H9 (cell line): ENCODE data around the gene FERMT1. TPM values are rescaled to one million over a fixed set of nuclear protein-coding genes. Genes with fewer than 3 reads are reported as not detected.

Source experiments
- DNase-seq: peaks from one replicate; pipeline ENCODE4 v3.0.0-alpha.2; 2017
- H2AFZ ChIP-seq: one replicate; pipeline ENCODE4 v1.6.1; 2013; ENCODE audit warnings: mild to moderate bottlenecking, low read length, control low read depth, moderate library complexity
- H2AK5ac ChIP-seq: 2 replicates; pipeline ENCODE4 v1.6.1; 2013; ENCODE audit warnings: low read length, control low read depth, mixed read lengths; ENCODE audit not compliant: insufficient read length
- H2BK120ac ChIP-seq: one replicate; pipeline ENCODE4 v1.6.1; 2013; ENCODE audit warnings: low read depth, mild to moderate bottlenecking, low read length, control low read depth, inconsistent platforms; ENCODE audit not compliant: poor library complexity, severe bottlenecking
- H2BK12ac ChIP-seq: 2 replicates; pipeline ENCODE4 v1.6.1; 2013; ENCODE audit warnings: low read length, control low read depth, mixed read lengths, low read depth; ENCODE audit not compliant: insufficient read length
- H2BK15ac ChIP-seq: 2 replicates; pipeline ENCODE4 v1.6.1; 2013; ENCODE audit warnings: low read depth, low read length, control low read depth
- H2BK20ac ChIP-seq: one replicate; pipeline ENCODE4 v1.6.1; 2013; ENCODE audit warnings: low read depth, mild to moderate bottlenecking, low read length, control low read depth, inconsistent platforms; ENCODE audit not compliant: poor library complexity, severe bottlenecking
- H2BK5ac ChIP-seq: 2 replicates; pipeline ENCODE4 v1.6.1; 2013; ENCODE audit warnings: low read length, control low read depth, mixed read lengths; ENCODE audit not compliant: insufficient read length
- H3K14ac ChIP-seq: 2 replicates; pipeline ENCODE4 v1.6.1; 2013; ENCODE audit warnings: low read length, control low read depth; ENCODE audit not compliant: insufficient read depth
- H3K18ac ChIP-seq: 2 replicates; pipeline ENCODE4 v1.6.1; 2013; ENCODE audit warnings: low read depth, mild to moderate bottlenecking, mixed read lengths, low read length, control low read depth; ENCODE audit not compliant: insufficient read length
- H3K23ac ChIP-seq: 2 replicates; pipeline ENCODE4 v1.6.1; 2013; ENCODE audit warnings: low read length, control low read depth, mixed read lengths, low read depth; ENCODE audit not compliant: insufficient read length
- H3K23me2 ChIP-seq: 2 replicates; pipeline ENCODE4 v1.6.1; 2013; ENCODE audit warnings: low read depth, mild to moderate bottlenecking, mixed read lengths, low read length, control low read depth; ENCODE audit not compliant: insufficient read length, poor library complexity, severe bottlenecking
- H3K27ac ChIP-seq: 2 replicates; pipeline ENCODE4 v1.5.1; 2013; ENCODE audit warnings: low read length, control low read depth, mixed read lengths, low read depth; ENCODE audit not compliant: insufficient read length
- H3K27me3 ChIP-seq: 2 replicates; pipeline ENCODE4 v1.6.1; 2013; ENCODE audit warnings: low read length, control low read depth, inconsistent platforms; ENCODE audit not compliant: insufficient read depth
- H3K4ac ChIP-seq: 2 replicates; pipeline ENCODE4 v1.6.1; 2013; ENCODE audit warnings: low read depth, mild to moderate bottlenecking, control low read depth, inconsistent platforms, low read length, moderate library complexity
- H3K4me1 ChIP-seq: 2 replicates; pipeline ENCODE4 v1.6.1; 2013; ENCODE audit warnings: low read length, control low read depth, inconsistent platforms; ENCODE audit not compliant: insufficient read depth
- H3K4me2 ChIP-seq: 2 replicates; pipeline ENCODE4 v1.6.1; 2013; ENCODE audit warnings: low read length, control low read depth, mixed read lengths; ENCODE audit not compliant: insufficient read length, insufficient read depth
- H3K56ac ChIP-seq: 2 replicates; pipeline ENCODE4 v1.6.1; 2013; ENCODE audit warnings: low read depth, mild to moderate bottlenecking, mixed read lengths, low read length, control low read depth; ENCODE audit not compliant: insufficient read length
- H3K79me1 ChIP-seq: 2 replicates; pipeline ENCODE4 v1.6.1; 2013; ENCODE audit warnings: low read depth, mild to moderate bottlenecking, moderate library complexity, low read length, control low read depth, inconsistent platforms; ENCODE audit not compliant: insufficient read depth, poor library complexity, severe bottlenecking
- H3K79me2 ChIP-seq: 2 replicates; pipeline ENCODE4 v1.6.1; 2013; ENCODE audit warnings: low read length, control low read depth, inconsistent platforms; ENCODE audit not compliant: insufficient read depth
- H3K9ac ChIP-seq: 2 replicates; pipeline ENCODE4 v1.6.1; 2013; ENCODE audit warnings: low read length, control low read depth, mixed read lengths; ENCODE audit not compliant: insufficient read length; ENCODE audit errors: extremely low read depth
- H3K9me3 ChIP-seq: one replicate; pipeline ENCODE4 v1.6.1; 2013; ENCODE audit warnings: low read depth, low read length, inconsistent platforms; ENCODE audit not compliant: control insufficient read depth
- H3T11ph ChIP-seq: one replicate; pipeline ENCODE4 v1.6.1; 2013; ENCODE audit warnings: mild to moderate bottlenecking, low read length, control low read depth, inconsistent platforms
- H4K20me1 ChIP-seq: one replicate; pipeline ENCODE4 v1.6.1; 2013; ENCODE audit not compliant: control insufficient read depth, insufficient read length, insufficient read depth
- H4K5ac ChIP-seq: 2 replicates; pipeline ENCODE4 v1.6.1; 2013; ENCODE audit warnings: low read depth, mild to moderate bottlenecking, mixed read lengths, low read length, control low read depth; ENCODE audit not compliant: insufficient read length
- H4K8ac ChIP-seq: replicated peaks from 2 replicates; pipeline ENCODE4 v1.6.1; 2013; ENCODE audit warnings: low read length, control low read depth, mixed read lengths, low read depth; ENCODE audit not compliant: insufficient read length
- H4K91ac ChIP-seq: 2 replicates; pipeline ENCODE4 v1.6.1; 2013; ENCODE audit warnings: low read depth, mild to moderate bottlenecking, moderate library complexity, mixed read lengths, low read length, control low read depth; ENCODE audit not compliant: insufficient read length
- H3K27ac Mint-ChIP-seq, 3 experiments: 2 replicates in 2 of 3; 3 replicates in 1 of 3; pipeline ENCODE4 v1.8.0; 2020 to 2021; ENCODE audit warnings: mixed read lengths in 3 of 3, mild to moderate bottlenecking in 1 of 3, moderate library complexity in 1 of 3
- H3K27me3 Mint-ChIP-seq: 2 replicates; pipeline ENCODE4 v1.8.0; 2021; ENCODE audit warnings: low read depth, mild to moderate bottlenecking, moderate library complexity, mixed read lengths
- H3K36me3 Mint-ChIP-seq, 3 experiments: 2 replicates in 2 of 3; 3 replicates in 1 of 3; pipeline ENCODE4 v1.8.0; 2020 to 2021; ENCODE audit warnings: low read depth in 3 of 3, mixed read lengths in 3 of 3; ENCODE audit not compliant: insufficient read depth in 1 of 3
- H3K4me1 Mint-ChIP-seq, 2 experiments: 2 replicates each; pipeline ENCODE4 v1.8.0; 2020; ENCODE audit warnings: mixed read lengths in 2 of 2
- H3K4me3 Mint-ChIP-seq, 2 experiments: 2 replicates in 1 of 2; 3 replicates in 1 of 2; pipeline ENCODE4 v1.8.0; 2020 to 2021; ENCODE audit warnings: mild to moderate bottlenecking in 2 of 2, mixed read lengths in 2 of 2, moderate library complexity in 1 of 2
- H3K9me3 Mint-ChIP-seq, 2 experiments: 2 replicates in 1 of 2; 3 replicates in 1 of 2; pipeline ENCODE4 v1.8.0; 2020; ENCODE audit warnings: mild to moderate bottlenecking in 2 of 2, mixed read lengths in 2 of 2, moderate library complexity in 1 of 2
- WGBS: extraction: QIAGEN DNeasy Blood & Tissue Kit; methylation state at CpG from one replicate; pipeline ENCODE4 v1.1.7; 2013; ENCODE audit warnings: missing lambda C conversion rate, low lambda C conversion rate, mixed read lengths; ENCODE audit not compliant: insufficient read length; ENCODE audit errors: extremely low coverage; 5-methylcytosine and 5-hydroxymethylcytosine counted together
- total RNA-seq: library from RNA; stranded (reverse); gene quantifications from 2 replicates; pipeline ENCODE4 v1.2.1, GENCODE V29; 2021
- TF ChIP-seq, protein P1 (sequence below): fragments of 200-600 bp; sonication (generic); conservative IDR thresholded peaks from 3 replicates; pipeline ENCODE4 v1.8.0; 2021; ENCODE audit warnings: antibody characterized with exemption, mild to moderate bottlenecking

FERMT1 gene
- total RNA-seq, 1 experiment from 2014 or later = 9.6 TPM

DNA sequence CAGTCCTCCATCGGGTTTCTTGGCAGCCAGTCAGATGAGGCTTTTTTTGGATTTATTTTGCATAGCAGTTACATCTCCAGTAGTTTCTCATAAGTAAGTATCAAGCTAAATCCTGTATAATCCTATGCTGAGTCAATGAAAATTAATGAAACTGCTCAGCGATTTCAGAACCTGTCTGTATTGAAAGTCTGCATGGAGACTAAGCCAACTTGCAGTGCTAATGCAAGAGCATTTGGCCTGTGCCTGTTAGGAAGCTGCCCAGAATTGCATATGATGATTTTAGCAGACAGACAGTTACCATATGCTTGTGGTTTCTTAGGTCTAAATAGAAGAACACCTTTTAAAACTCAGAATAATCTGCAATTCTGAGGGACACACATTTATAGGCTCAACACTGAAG is 43.8 kb downstream of the FERMT1 start:
- H3K9me3 ChIP-seq = no peaks in the 10 kb centered on the region
- TF ChIP-seq, protein P1, sequence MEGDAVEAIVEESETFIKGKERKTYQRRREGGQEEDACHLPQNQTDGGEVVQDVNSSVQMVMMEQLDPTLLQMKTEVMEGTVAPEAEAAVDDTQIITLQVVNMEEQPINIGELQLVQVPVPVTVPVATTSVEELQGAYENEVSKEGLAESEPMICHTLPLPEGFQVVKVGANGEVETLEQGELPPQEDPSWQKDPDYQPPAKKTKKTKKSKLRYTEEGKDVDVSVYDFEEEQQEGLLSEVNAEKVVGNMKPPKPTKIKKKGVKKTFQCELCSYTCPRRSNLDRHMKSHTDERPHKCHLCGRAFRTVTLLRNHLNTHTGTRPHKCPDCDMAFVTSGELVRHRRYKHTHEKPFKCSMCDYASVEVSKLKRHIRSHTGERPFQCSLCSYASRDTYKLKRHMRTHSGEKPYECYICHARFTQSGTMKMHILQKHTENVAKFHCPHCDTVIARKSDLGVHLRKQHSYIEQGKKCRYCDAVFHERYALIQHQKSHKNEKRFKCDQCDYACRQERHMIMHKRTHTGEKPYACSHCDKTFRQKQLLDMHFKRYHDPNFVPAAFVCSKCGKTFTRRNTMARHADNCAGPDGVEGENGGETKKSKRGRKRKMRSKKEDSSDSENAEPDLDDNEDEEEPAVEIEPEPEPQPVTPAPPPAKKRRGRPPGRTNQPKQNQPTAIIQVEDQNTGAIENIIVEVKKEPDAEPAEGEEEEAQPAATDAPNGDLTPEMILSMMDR = no peak
- H3K18ac ChIP-seq = no peak overlapping the region
- no peak overlapping the region for H3K27ac Mint-ChIP-seq
- no peak overlapping the region for H3K9ac ChIP-seq
- 0 out of 4 replicates have a peak, but pooled peaks cover 0 to 2% of the 10 kb centered on the region in 2 experiments for H3K4me1 Mint-ChIP-seq
- no peak overlapping the region for H2AFZ ChIP-seq
- no peaks in the 10 kb centered on the region for H3K9me3 Mint-ChIP-seq
- no peak overlapping the region for H3K56ac ChIP-seq
- H2BK12ac ChIP-seq = no peak overlapping the region
- no peak overlapping the region for H3K14ac ChIP-seq
- H3K4me2 ChIP-seq = no peak overlapping the region
- H2AK5ac ChIP-seq = no peak overlapping the region
- H2BK120ac ChIP-seq = no peak overlapping the region
- no peak overlapping the region for H3T11ph ChIP-seq
- H3K27me3 ChIP-seq = no peaks in the 10 kb centered on the region
- H3K23ac ChIP-seq = no peak overlapping the region
- DNase-seq = no peak
- no peaks in the 10 kb centered on the region for H3K79me2 ChIP-seq
- H4K5ac ChIP-seq = no peak overlapping the region
- peaks cover 12 to 18% (median 12%) of the 10 kb centered on the region in 3 experiments; a peak in 6 of 7 replicates for H3K36me3 Mint-ChIP-seq
- H4K91ac ChIP-seq = no peak overlapping the region
- H3K4ac ChIP-seq = no peak overlapping the region
- no peaks in the 10 kb centered on the region for H3K79me1 ChIP-seq
- H3K27ac ChIP-seq = no peak overlapping the region
- H3K4me3 Mint-ChIP-seq = no peak overlapping the region
- no peaks in the 10 kb centered on the region for H3K23me2 ChIP-seq
- H2BK20ac ChIP-seq = no peak overlapping the region
- no CpG with 5 or more reads among the region's 2 CpGs for WGBS
- H2BK15ac ChIP-seq = no peak overlapping the region
- no peak overlapping the region for H4K8ac ChIP-seq
- H2BK5ac ChIP-seq = no peak overlapping the region
- H3K4me1 ChIP-seq = no peaks in the 10 kb centered on the region
- H4K20me1 ChIP-seq = no peaks in the 10 kb centered on the region
- no peaks in the 10 kb centered on the region for H3K27me3 Mint-ChIP-seq
